AG08396 (cell line): Measurements from ENCODE around the gene USP24.
"Not testable (repeated sequence)": the region's sequence is repeated elsewhere in the genome, so short reads cannot be mapped to it uniquely, and the experiment has no call there.

Experiments used
- DNase-seq: peaks from one replicate; pipeline ENCODE4 v3.0.0; 2012; ENCODE audit warnings: low spot score, mixed read lengths

Gene USP24

DNA sequence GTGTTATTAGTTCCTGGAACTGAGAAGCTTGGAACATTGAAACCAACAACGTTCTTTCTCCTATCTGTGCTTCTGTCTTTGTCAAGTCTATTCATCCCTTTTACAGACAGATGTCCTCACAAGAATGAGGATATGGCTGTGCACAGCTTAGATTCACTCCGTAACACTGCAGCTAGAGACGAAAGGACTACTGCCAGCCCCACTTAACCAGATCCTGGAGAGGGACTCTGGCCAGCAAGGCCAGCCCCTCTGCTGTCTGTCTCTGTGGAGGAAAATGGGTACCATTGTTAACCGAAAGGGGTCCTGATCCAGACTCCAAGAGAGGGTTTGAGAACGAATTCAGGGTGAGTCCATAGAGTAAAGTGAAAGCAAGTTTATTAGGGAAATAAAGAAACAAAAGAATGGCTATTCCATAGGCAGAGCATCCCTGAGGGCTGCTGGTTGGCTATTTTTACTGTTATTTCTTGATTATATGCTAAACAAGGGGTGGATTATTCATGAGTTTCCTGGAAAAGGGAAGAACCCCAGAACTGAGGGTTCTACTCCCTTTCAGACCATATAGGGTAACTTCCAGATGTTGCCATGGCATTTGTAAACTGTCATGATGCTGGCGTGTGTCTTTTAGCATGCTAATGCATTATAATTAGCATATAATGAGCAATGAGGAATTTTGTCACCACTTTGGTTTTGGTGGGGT is 17.4 kb upstream of the USP24 start:
- no peak for DNase-seq

GRCh38 chr1:55231745-55232144 is 16.6 kb upstream of the USP24 start:
- no peak for DNase-seq

DNA sequence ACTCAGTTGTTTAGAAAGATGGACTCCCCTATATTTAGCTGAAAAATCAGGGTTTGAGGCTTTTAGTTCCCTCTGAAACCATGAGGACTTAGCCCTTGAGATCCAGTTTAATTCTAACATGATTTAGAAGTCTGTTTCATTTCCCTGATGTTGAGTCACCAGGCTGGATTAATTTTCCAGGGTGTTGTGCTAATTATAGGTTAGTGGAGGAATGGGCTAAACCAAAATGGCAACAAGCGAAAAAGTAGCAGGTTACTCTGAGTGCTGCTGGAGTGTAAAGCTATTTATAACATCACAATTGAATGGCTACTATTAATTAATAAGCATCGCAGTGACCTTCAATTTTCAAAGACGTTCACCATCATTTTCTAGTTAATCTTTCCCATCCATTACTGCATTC is 15.5 kb upstream of the USP24 start:
- DNase-seq = no peak

- not testable (repeated sequence) for DNase-seq
Measured at GRCh38 chr1:55229726-55230125, 14.6 kb upstream of the USP24 start.

DNA sequence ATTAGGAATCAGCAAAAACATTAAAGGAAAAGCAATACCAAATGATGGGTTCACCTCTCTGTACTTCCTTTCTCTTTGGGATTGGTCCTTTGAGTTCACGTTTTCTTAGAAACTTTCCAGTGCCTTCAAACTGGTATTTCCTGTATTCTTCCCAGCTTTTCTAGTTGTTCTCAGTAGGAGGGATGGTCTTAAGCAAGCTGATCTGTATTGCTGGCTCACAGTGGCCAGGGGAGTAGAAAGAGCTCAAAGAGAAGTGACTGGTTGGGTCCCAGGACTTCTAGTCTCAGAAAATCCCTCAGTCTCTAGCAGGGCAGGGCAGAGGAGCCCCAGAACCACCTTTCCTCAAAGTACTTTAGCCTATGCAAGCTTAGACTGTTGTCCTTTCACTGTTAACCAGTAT is 10.1 kb upstream of the USP24 start:
- DNase-seq = no peak

DNA sequence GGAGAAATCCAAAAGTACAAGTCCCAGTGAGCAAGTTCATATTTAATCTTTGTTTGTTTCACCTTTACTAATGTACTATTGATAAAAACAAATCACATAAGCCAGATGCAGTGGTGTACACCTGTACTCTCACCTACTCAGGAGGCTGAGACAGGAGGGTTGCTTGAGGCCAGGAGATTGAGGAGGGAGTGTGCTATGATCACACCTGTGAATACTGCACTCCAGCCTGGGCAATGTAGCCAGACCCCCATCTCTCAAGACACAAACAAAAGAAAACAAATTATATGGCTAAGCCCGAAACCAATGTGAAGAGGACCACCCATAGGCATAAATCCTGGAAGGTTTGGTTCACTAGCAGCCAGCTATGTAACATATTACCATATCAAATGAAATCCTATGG is 9.6 kb upstream of the USP24 start:
- DNase-seq = no peak

GRCh38 chr1:55222152-55222551 is 7.0 kb upstream of the USP24 start:
- no peak for DNase-seq

DNA sequence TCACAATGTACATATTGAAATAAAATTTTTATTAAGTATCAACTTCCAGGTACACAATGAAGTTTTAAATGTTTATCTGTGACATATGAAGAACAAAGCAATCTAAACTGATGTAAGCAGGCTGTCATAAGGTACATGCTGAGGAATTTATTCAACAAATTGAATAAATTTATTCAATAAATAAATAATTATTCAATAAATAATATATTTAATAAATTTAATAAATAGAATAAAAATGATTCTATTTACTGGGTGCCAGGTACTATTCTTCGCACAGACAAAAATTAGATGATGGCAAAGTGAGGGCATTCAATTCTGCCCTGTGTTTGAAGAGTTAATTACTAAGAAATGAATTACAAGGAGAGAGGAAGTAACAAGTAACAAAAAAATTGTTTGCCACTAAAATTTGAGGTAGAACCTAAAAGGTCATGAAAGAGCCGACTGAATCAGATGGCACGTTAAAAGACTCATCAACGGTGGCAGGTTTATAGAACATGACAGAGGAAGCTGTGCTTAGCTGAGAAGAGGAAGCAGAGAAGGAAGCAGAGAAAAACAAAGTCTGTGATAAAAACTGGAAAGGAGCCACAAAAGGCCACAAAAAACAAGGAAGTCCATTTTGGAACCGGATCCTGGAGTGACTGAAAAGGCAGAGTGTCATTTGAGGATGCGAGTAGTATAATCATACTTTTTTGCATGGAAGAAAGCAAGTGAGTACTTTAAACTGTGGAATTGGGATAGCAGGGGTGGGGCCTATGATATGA is 2.2 kb upstream of the USP24 start:
- no peak for DNase-seq

DNA sequence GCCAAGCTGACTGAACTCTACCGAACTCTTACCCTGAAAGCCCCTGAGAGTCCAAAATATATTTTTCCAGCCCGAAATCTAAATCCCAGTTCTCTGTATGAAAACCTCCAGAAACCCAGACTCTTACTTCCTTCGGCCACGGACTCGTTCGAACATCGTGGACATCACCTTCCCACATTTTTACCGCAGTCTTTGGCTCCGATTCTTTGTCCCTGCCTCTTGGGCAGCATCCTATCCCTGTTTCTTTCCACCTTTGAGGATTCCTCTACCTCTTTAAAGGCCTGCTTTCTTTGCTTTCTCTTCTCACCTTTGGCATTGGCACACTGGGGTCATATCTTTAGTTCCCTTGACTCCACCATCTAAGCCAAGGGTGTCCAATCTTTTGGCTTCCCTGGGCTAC is 932 bp upstream of the USP24 start:
- DNase-seq = no peak

GRCh38 chr1:55214934-55215193 is 300 bp downstream of the USP24 start:
- peak; percentile 74 for DNase-seq

GRCh38 chr1:55214212-55214933 is 791 bp downstream of the USP24 start:
- DNase-seq = peak; percentile 54

DNA sequence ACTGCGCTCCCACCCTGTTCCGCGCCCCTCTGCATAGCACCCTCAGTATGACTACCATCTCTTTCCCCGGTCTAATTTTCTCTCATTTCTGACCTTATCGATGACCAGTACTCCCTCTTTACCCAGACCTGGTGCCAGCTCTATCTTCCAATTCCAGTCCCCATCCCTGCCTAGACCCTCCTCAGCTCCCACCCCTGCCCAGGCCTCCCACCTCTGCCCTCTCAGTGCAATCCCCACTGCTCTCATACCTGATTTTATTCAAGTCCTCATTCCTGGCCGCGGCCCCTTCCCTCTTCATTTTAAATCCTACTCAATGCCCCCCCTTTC is 1.3 kb downstream of the USP24 start:
- peak; percentile 18 for DNase-seq

DNA sequence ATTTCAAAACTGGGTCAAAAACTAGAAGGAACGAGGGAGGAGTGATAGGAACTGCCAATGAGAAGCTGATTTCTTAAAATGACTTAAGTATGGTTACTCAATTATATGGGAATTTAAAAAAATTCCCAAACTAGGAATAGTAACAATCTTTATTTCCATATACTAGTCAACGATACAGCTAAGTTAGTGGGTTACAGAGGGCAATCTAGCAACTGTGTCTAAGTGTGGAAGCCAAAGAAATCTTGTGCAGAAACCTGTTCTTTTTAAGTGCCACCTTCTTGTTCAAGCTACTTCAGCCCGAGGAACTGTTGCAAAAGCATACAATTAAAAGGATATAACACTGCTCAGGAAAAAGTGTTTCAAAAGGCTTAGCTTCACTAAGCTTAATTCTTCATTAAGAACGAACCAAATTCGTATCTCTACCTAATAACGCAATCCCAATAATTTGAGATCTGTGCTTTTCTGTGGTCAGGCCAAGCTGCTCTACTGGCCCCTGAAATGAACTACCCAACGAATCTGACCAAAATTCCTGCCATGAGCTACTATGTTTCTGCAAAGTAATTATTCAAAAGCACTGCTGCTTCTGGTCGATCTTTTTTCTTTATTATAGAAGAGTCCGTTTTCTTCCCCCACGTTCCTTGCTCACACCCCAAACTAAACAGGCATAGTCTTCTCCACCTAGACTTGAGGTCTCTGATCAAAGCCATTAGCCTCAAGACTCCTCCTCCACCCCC is 1.8 kb downstream of the USP24 start:
- DNase-seq = no peak

DNA sequence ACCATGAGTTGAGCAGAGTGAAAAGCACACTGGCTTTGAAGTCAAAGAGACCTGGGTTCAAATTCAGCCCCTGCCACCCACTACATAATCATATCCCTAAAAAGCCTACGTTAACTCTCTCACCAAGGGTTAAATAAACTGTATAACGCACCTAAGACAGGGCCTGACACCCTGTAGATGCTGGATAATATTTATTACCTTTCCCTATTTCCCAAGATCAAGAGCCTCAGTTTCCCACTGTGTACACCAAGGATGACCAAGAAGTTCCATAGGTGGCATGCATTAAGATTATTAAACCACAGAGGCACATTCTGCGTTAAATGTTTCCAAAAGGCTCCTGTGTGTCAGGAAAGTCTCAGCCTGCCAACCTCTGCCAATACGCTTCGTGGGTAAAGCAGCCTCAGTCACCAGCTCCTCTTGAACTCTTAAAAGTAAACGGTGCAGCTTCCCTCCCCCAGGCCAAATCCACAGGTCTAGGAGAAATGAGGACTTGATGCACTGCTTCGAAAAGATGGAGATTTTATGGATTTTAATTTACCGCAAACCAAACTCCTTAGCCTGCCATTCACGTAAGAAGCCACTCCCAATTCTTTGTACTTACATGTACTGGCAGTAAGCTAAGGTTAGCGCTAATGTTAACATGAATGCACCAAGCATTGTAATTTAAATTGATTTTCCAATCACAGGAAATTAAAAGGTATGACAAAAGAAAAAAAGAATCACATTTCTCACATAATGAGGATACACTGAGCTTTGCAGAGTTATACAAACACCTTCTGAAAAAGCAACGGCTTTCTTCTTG is 2.6 kb downstream of the USP24 start:
- DNase-seq = no peak

DNA sequence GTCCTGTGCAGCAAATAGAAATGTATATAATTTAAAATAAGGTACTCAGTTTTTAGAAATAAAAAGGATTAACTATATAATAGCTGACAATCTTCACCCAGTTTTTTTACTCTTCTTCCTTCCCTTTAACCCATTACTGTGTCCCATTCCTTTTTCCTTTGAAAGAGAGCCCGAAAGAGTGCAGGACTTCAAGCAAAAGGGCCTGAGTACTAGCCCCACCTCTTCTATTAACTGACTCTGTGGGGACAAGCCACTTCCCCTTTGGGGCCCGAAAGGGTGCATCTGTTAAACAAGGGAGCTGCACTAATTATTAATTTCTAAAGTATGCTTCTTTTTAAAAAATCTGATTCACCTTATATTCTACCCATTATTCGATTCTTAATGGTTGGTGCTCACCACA is 3.3 kb downstream of the USP24 start:
- DNase-seq = no peak

DNA sequence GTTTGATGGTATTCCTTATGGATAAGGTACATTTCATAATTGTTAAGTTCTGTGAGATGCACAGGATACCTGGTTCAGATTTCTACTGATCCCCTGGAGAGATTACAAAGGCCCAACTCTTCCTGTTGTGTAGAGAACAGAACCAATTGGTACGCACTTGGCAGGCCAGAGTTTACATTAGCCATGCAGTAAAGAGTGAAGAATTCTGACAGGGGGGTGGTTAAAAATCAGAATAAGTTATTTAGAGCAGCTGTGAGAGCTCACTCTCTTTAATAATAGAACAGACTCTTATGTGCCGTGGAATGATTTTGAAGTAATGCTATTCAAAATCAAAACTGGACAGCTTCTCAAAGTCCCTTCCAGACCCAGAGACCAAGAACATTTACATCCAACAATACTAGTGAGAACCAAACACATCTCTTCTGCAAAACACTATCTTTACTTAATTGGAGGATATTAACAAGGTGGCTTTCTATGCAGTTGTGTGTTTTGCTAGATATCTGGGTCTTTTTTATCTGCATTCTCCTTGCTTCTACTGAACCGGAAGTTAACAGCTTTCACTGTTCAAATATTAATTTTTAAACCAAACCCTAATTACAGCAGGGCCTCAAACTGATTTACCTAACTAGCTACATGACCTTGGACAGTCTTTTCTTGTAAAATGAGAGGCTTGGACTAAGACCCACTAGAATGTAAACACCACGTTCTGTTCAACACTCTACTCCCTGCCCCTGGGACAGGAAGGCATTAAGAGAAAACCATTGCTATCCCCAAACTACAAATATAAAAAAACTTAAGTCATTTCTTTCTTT is 4.0 kb downstream of the USP24 start:
- DNase-seq = no peak

GRCh38 chr1:55209247-55209646 is 5.9 kb downstream of the USP24 start:
- DNase-seq = no peak

DNA sequence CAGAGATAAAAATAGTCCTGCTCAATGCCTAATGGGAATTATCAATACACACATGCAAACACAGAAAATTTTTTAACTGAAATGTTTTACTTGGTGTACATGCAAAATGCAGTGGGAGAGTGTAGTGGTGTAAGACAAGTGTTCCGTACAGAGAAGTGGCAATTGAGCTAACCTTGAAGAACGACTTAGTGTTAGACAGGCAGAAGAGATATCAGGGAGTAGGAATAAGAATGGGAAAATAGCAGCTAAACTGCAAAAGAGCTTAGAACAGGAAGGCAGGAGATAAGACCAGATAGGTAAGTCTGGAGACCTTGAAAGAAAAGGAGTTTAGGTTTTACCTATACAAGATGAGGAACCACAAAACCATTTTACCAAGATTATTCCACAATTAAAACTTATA is 9.0 kb downstream of the USP24 start:
- no peak for DNase-seq

- no peak for DNase-seq
Measured at GRCh38 chr1:55204997-55205396, 10.2 kb downstream of the USP24 start.

GRCh38 chr1:55203064-55203463 is 12.1 kb downstream of the USP24 start:
- DNase-seq = no peak

- no peak for DNase-seq
Measured at GRCh38 chr1:55200667-55201066, 14.5 kb downstream of the USP24 start.
